HepG2 (cell line): Measurements from ENCODE around the gene B9D2. TPM values are rescaled to one million over a fixed set of nuclear protein-coding genes. Genes with fewer than 3 reads are reported as not detected.

Experiments
- DNMT3B ChIP-seq: conservative IDR thresholded peaks from 2 replicates; pipeline ENCODE4 v1.6.1; 2016; ENCODE audit warnings: missing biosample characterization, control low read depth
- HCFC1 ChIP-seq: fragments of 150-350 bp; IDR thresholded peaks from 2 replicates; pipeline ENCODE4 v1.6.1; 2014; ENCODE audit warnings: low read depth, low read length
- HDAC2 ChIP-seq: sonication (generic); formaldehyde crosslinking; IDR thresholded peaks from 2 replicates; pipeline ENCODE4 v1.4.0; 2020; ENCODE audit warnings: missing genetic modification reagents
- HNF1A ChIP-seq, 2 experiments: sonication (generic) in 1 of 2; formaldehyde crosslinking in 1 of 2; IDR thresholded peaks; 2 replicates each; pipeline versions ENCODE4 v1.4.0 to v1.6.1; 2016 to 2020; ENCODE audit warnings: borderline replicate concordance in 1 of 2, low read depth in 1 of 2, mild to moderate bottlenecking in 1 of 2, missing genetic modification reagents in 1 of 2
- HNF4A ChIP-seq: sonication (generic); formaldehyde crosslinking; IDR thresholded peaks from 2 replicates; pipeline ENCODE4 v1.4.0; 2020; ENCODE audit warnings: missing genetic modification reagents
- KDM1A ChIP-seq: IDR thresholded peaks from 2 replicates; pipeline ENCODE4 v1.6.1; 2016; ENCODE audit warnings: missing compliant biosample characterization
- KLF11 ChIP-seq: IDR thresholded peaks from 2 replicates; pipeline ENCODE4 v1.6.1; 2016; ENCODE audit warnings: missing compliant biosample characterization
- MAZ ChIP-seq, 2 experiments: sonication (generic) in 1 of 2; formaldehyde crosslinking in 1 of 2; IDR thresholded peaks; 2 replicates each; pipeline versions ENCODE4 v1.5.0 to v1.6.1; 2012 to 2020; ENCODE audit warnings: low read depth in 2 of 2, mild to moderate bottlenecking in 2 of 2, borderline replicate concordance in 1 of 2, improper control_type of control experiment in 1 of 2, low read length in 1 of 2, missing genetic modification reagents in 1 of 2, moderate library complexity in 1 of 2
- NR0B2 ChIP-seq: sonication (generic); formaldehyde crosslinking; IDR thresholded peaks from 2 replicates; pipeline ENCODE4 v1.4.0; 2020; ENCODE audit warnings: mild to moderate bottlenecking, missing genetic modification reagents
- PAX8 ChIP-seq: sonication (generic); formaldehyde crosslinking; IDR thresholded peaks from 2 replicates; pipeline ENCODE4 v1.8.0; 2022; ENCODE audit warnings: mild to moderate bottlenecking, missing genetic modification reagents, borderline replicate concordance
- POLR2A ChIP-seq, 2 experiments: IDR thresholded peaks; 2 replicates each; pipeline ENCODE4 v1.6.1; 2011; ENCODE audit warnings: low read depth in 2 of 2, low read length in 2 of 2, mild to moderate bottlenecking in 1 of 2, moderate library complexity in 1 of 2; ENCODE audit not compliant: insufficient read depth in 1 of 2
- RFXANK ChIP-seq: IDR thresholded peaks from 2 replicates; pipeline ENCODE4 v1.6.1; 2016
- RORA ChIP-seq: sonication (generic); formaldehyde crosslinking; IDR thresholded peaks from 2 replicates; pipeline ENCODE4 v1.5.0; 2020; ENCODE audit warnings: mild to moderate bottlenecking, missing genetic modification reagents, moderate library complexity
- SNAPC5 ChIP-seq: sonication (generic); formaldehyde crosslinking; IDR thresholded peaks from 2 replicates; pipeline ENCODE4 v1.8.1; 2023; ENCODE audit warnings: mild to moderate bottlenecking, missing genetic modification reagents, borderline replicate concordance
- TEAD3 ChIP-seq: optimal IDR thresholded peaks from 2 replicates; pipeline ENCODE3; 2016; ENCODE audit warnings: borderline replicate concordance
- TFAP4 ChIP-seq: sonication (generic); IDR thresholded peaks from 2 replicates; pipeline ENCODE4 v1.6.1; 2016; ENCODE audit warnings: low read depth, borderline replicate concordance
- ZMYM3 ChIP-seq: sonication (generic); formaldehyde crosslinking; IDR thresholded peaks from 2 replicates; pipeline ENCODE4 v1.5.1; 2020; ENCODE audit warnings: mild to moderate bottlenecking, missing genetic modification reagents
- ZNF460 ChIP-seq: sonication (generic); formaldehyde crosslinking; IDR thresholded peaks from 2 replicates; pipeline ENCODE4 v1.5.1; 2020; ENCODE audit warnings: missing genetic modification reagents, mild to moderate bottlenecking, borderline replicate concordance
- ZNF589 ChIP-seq: sonication (generic); formaldehyde crosslinking; conservative IDR thresholded peaks from 2 replicates; pipeline ENCODE4 v1.8.0; 2022; ENCODE audit warnings: mild to moderate bottlenecking, moderate library complexity, missing genetic modification reagents
- polyA plus RNA-seq, 8 experiments: library from polyadenylated mRNA; depleted of rRNA in 3 of 8; stranded (reverse) in 7 of 8; unstranded in 1 of 8; fragments of >200 nt; fragmentation: Illumina TruSeq in 4 of 8; extraction: Trizol in 4 of 8; gene quantifications; 2 replicates each; pipeline versions ENCODE4 v1.2.1 to v1.2.3, GENCODE V29; 2011 to 2016; ENCODE audit warnings: low read depth in 4 of 8, missing spikeins in 1 of 8, mixed read lengths in 1 of 8; ENCODE audit not compliant: insufficient read depth in 1 of 8
- total RNA-seq, 5 experiments: library from RNA; depleted of rRNA; stranded (reverse); fragments of >200 nt; fragmentation: Illumina TruSeq; extraction: Trizol; gene quantifications; 2 replicates each; pipeline ENCODE4 v1.2.3, GENCODE V29; 2016; ENCODE audit warnings: low read depth in 1 of 5
- TF ChIP-seq, protein P1 (sequence below): sonication (generic); formaldehyde crosslinking; conservative IDR thresholded peaks from 2 replicates; pipeline ENCODE4 v1.4.0; 2020; ENCODE audit warnings: missing genetic modification reagents
- TF ChIP-seq, protein P2 (sequence below): sonication (generic); formaldehyde crosslinking; IDR thresholded peaks from 2 replicates; pipeline ENCODE4 v1.4.0; 2020; ENCODE audit warnings: missing genetic modification reagents

Gene B9D2
- total and polyA plus RNA-seq, 2 of the 13 experiments (the other 11 are each of a cell fraction or from before 2014, with no cell fraction given) = 3.1 to 4.4 TPM

DNA sequence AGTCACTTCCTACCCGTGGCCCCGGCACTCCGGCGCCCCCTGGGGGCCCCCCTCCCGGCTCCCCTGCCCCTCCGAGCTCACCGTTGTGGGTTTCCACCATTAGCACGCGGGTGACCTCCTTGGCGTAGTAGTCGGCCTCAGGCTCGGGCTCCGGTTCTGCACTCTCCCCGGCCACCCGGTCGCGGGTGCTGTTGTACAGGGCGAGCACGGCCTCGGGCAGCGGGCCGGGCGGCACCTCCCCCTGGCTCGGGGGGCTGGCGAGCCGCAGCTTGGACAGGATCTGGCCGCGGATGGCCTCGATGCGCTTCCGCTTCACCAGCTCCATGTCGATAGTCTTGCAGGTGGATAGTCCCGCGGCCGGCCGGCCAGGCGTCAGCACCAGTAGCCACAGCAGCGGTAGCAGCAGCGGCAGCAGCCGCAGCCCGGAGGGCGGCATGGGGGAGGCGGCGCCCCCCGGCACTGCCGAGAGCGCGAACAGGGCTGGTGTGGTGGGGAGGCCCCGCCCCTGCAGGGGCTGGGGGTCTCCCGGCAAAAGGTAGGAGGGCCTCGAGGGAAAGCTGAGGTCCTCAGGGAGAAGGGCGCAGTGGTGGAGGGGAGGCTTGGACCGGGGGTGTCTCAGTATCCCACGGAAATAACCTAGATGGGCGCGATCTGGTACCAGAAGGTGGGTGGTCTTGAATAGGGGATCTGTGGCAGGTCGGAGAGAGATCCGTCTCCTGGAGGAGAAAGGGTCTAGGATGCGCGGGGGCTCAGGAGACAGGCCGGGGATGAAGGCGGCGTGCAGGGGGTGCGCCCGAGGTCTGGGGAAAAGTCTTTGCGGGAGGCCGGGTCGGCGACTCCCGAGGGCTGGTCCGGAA is 11.1 kb downstream of the B9D2 start (continued):
- TF ChIP-seq HNF1A (IDR thresholded peaks at IDR 0.05; ENCODE audit: low read depth) (no peak), HNF1A (CRISPR knock-in tag; IDR thresholded peaks at IDR 0.05; ENCODE audit: borderline replicate concordance) (no peak), ZMYM3 (CRISPR knock-in tag) (peak; percentile 66), KDM1A (CRISPR knock-in tag) (no peak), DNMT3B (CRISPR knock-in tag) (no peak), HCFC1 (no peak), MAZ (IDR thresholded peaks at IDR 0.05; ENCODE audit: borderline replicate concordance, low read depth, low read length) (peak; percentile 47; the same call in 1 of the 2 replicates), MAZ (CRISPR knock-in tag; IDR thresholded peaks at IDR 0.05; ENCODE audit: low read depth) (no peak), ZNF460 (CRISPR knock-in tag) (no peak), RORA (CRISPR knock-in tag) (no peak), SNAPC5 (CRISPR knock-in tag) (no peak), NR0B2 (CRISPR knock-in tag) (no peak), HDAC2 (CRISPR knock-in tag) (no peak), KLF11 (CRISPR knock-in tag) (no peak), POLR2A (IDR thresholded peaks at IDR 0.05; ENCODE audit: insufficient read depth in 1 of 2, low read depth in 2 of 2, low read length in 2 of 2) (peak in 1 of 2 experiments; percentile 54; a peak in 2 of 4 replicates), PAX8 (CRISPR knock-in tag) (no peak), TFAP4 (no peak), HNF4A (CRISPR knock-in tag) (no peak), TEAD3 (CRISPR knock-in tag) (no peak), ZNF589 (CRISPR knock-in tag) (no peak; the same call in 1 of the 2 replicates), RFXANK (CRISPR knock-in tag) (no peak)
- TF ChIP-seq, protein P1, sequence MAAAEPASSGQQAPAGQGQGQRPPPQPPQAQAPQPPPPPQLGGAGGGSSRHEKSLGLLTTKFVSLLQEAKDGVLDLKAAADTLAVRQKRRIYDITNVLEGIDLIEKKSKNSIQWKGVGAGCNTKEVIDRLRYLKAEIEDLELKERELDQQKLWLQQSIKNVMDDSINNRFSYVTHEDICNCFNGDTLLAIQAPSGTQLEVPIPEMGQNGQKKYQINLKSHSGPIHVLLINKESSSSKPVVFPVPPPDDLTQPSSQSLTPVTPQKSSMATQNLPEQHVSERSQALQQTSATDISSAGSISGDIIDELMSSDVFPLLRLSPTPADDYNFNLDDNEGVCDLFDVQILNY (CRISPR knock-in tag) = no peak
- TF ChIP-seq, protein P2, sequence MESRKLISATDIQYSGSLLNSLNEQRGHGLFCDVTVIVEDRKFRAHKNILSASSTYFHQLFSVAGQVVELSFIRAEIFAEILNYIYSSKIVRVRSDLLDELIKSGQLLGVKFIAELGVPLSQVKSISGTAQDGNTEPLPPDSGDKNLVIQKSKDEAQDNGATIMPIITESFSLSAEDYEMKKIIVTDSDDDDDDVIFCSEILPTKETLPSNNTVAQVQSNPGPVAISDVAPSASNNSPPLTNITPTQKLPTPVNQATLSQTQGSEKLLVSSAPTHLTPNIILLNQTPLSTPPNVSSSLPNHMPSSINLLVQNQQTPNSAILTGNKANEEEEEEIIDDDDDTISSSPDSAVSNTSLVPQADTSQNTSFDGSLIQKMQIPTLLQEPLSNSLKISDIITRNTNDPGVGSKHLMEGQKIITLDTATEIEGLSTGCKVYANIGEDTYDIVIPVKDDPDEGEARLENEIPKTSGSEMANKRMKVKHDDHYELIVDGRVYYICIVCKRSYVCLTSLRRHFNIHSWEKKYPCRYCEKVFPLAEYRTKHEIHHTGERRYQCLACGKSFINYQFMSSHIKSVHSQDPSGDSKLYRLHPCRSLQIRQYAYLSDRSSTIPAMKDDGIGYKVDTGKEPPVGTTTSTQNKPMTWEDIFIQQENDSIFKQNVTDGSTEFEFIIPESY (CRISPR knock-in tag) = no peak
